ENCODE data around the gene HPX. TPM values are rescaled to one million over a fixed set of nuclear protein-coding genes. Genes with fewer than 3 reads are reported as not detected.

The HPX gene
- total and polyA plus RNA-seq, 2 of the 13 experiments (the other 11 are each of a cell fraction or from before 2014, with no cell fraction given): 9.2 to 57.4 TPM

- intact Hi-C loops (cut with micrococcal nuclease; ENCODE audit: unreplicated experiment): no loop called here
- DNase-seq (ENCODE audit: low spot score): no peak
- ChIA-PET CTCF (ENCODE audit: low intra/inter-chr PET ratio, low total read pairs) (no interaction called here), POLR2A (no interaction called here)
- FAIRE-seq: no peak
- H2AFZ ChIP-seq (ENCODE audit: low read length): no peak overlapping the region
- no peak overlapping the region for H3K4me2 ChIP-seq (ENCODE audit: low read depth, low read length)
- H4K20me1 ChIP-seq (ENCODE audit: insufficient read depth, low read length): no peaks in the 10 kb centered on the region
- no peak overlapping the region for H3K27ac ChIP-seq (ENCODE audit: extremely low read length, insufficient read depth, low read length)
- no peaks in the 10 kb centered on the region for H3K9me3 ChIP-seq (ENCODE audit: low read length)
- H3K4me1 ChIP-seq (ENCODE audit: insufficient read depth, low read length): peaks cover 27% of the 10 kb centered on the region
- no peak overlapping the region for H3K4me3 ChIP-seq (replicated peaks in 1 of 3; ENCODE audit: insufficient read depth in 1 of 3, low read depth in 2 of 3, low read length in 3 of 3)
- BruUV-seq (replicated peaks): no TSS peak
- H3K36me3 ChIP-seq (replicated peaks in 1 of 2; ENCODE audit: control insufficient read depth in 1 of 2, insufficient read depth in 2 of 2, low read length in 2 of 2): no peaks in the 10 kb centered on the region
- H3K27me3 ChIP-seq (ENCODE audit: control insufficient read depth in 1 of 2, insufficient read depth in 2 of 2, low read length in 2 of 2): peaks cover 0 to 1% of the 10 kb centered on the region in 2 experiments; a peak in 1 of 5 replicates
- ATAC-seq: no peak
- WGBS (ENCODE audit: low lambda C conversion rate): 59% methylated on average over 2 of the region's 13 CpGs
- H3K79me2 ChIP-seq (ENCODE audit: insufficient read depth, low read length): no peaks in the 10 kb centered on the region
- in situ Hi-C loops (cut with HindIII; ENCODE audit: extremely low pct_ligation_motif_present, low pct_unique_long_range_greater_than_20kb): no loop called here
- no peak overlapping the region for H3K9ac ChIP-seq (ENCODE audit: insufficient read depth, low read depth, low read length)
- TF ChIP-seq DRAP1 (CRISPR knock-in tag; IDR thresholded peaks at IDR 0.05) (no peak), HDAC1 (CRISPR knock-in tag; IDR thresholded peaks at IDR 0.05) (no peak), ATAD3A (CRISPR knock-in tag; IDR thresholded peaks at IDR 0.05) (no peak), ADNP (CRISPR knock-in tag; IDR thresholded peaks at IDR 0.05) (no peak), NR2C2 (CRISPR knock-in tag; IDR thresholded peaks at IDR 0.05; ENCODE audit: borderline replicate concordance) (no peak), ZBTB4 (CRISPR knock-in tag; IDR thresholded peaks at IDR 0.05; ENCODE audit: borderline replicate concordance) (no peak), MYC (CRISPR knock-in tag; IDR thresholded peaks at IDR 0.05; ENCODE audit: borderline replicate concordance) (no peak), STAT6 (CRISPR knock-in tag; IDR thresholded peaks at IDR 0.05; ENCODE audit: borderline replicate concordance) (no peak), HCFC1 (IDR thresholded peaks at IDR 0.05; ENCODE audit: low read depth, low read length) (no peak), MTERF4 (CRISPR knock-in tag; IDR thresholded peaks at IDR 0.05) (no peak)
- TF ChIP-seq, protein P1, sequence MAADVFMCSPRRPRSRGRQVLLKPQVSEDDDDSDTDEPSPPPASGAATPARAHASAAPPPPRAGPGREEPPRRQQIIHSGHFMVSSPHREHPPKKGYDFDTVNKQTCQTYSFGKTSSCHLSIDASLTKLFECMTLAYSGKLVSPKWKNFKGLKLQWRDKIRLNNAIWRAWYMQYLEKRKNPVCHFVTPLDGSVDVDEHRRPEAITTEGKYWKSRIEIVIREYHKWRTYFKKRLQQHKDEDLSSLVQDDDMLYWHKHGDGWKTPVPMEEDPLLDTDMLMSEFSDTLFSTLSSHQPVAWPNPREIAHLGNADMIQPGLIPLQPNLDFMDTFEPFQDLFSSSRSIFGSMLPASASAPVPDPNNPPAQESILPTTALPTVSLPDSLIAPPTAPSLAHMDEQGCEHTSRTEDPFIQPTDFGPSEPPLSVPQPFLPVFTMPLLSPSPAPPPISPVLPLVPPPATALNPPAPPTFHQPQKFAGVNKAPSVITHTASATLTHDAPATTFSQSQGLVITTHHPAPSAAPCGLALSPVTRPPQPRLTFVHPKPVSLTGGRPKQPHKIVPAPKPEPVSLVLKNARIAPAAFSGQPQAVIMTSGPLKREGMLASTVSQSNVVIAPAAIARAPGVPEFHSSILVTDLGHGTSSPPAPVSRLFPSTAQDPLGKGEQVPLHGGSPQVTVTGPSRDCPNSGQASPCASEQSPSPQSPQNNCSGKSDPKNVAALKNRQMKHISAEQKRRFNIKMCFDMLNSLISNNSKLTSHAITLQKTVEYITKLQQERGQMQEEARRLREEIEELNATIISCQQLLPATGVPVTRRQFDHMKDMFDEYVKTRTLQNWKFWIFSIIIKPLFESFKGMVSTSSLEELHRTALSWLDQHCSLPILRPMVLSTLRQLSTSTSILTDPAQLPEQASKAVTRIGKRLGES (CRISPR knock-in tag; IDR thresholded peaks at IDR 0.05; ENCODE audit: borderline replicate concordance): no peak
- TF ChIP-seq, protein P2, sequence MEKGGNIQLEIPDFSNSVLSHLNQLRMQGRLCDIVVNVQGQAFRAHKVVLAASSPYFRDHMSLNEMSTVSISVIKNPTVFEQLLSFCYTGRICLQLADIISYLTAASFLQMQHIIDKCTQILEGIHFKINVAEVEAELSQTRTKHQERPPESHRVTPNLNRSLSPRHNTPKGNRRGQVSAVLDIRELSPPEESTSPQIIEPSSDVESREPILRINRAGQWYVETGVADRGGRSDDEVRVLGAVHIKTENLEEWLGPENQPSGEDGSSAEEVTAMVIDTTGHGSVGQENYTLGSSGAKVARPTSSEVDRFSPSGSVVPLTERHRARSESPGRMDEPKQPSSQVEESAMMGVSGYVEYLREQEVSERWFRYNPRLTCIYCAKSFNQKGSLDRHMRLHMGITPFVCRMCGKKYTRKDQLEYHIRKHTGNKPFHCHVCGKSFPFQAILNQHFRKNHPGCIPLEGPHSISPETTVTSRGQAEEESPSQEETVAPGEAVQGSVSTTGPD (CRISPR knock-in tag; IDR thresholded peaks at IDR 0.05): no peak
Observed at GRCh38 chr11:6405052-6405667, 35.6 kb downstream of the HPX start.

Measured in HepG2 (cell line).